Smooth muscle cell (in vitro differentiated cells): Measurements from ENCODE around the gene HAAO. TPM values are rescaled to one million over a fixed set of nuclear protein-coding genes. Genes with fewer than 3 reads are reported as not detected.

ENCODE experiments used
- DNase-seq: peaks from one replicate; lab custom pipeline; 2025; ENCODE audit not compliant: unreplicated experiment; lab: John Stamatoyannopoulos, UW
- H2AFZ ChIP-seq: fragments of 200-600 bp; sonication (generic); 2 replicates; pipeline ENCODE4 v1.6.0; 2016; ENCODE audit warnings: antibody characterized with exemption, low read depth, mild to moderate bottlenecking
- H3F3A ChIP-seq: fragments of 200-600 bp; sonication (generic); 2 replicates; pipeline ENCODE4 v1.6.0; 2017; ENCODE audit warnings: antibody characterized with exemption, low read depth
- H3K27ac ChIP-seq: fragments of 200-600 bp; sonication (generic); 2 replicates; pipeline ENCODE4 v1.5.1; 2016; ENCODE audit warnings: low read depth, mild to moderate bottlenecking
- H3K27me3 ChIP-seq: fragments of 200-600 bp; sonication (generic); 2 replicates; pipeline ENCODE4 v1.6.1; 2016; ENCODE audit warnings: low read depth, mild to moderate bottlenecking
- H3K36me3 ChIP-seq: fragments of 200-600 bp; sonication (generic); 2 replicates; pipeline ENCODE4 v1.5.1; 2016; ENCODE audit warnings: low read depth
- H3K4me1 ChIP-seq: fragments of 200-600 bp; sonication (generic); 2 replicates; pipeline ENCODE4 v1.5.1; 2016; ENCODE audit warnings: low read depth
- H3K4me2 ChIP-seq: fragments of 200-600 bp; sonication (generic); 2 replicates; pipeline ENCODE4 v1.6.0; 2016; ENCODE audit warnings: mild to moderate bottlenecking
- H3K4me3 ChIP-seq: fragments of 200-600 bp; sonication (generic); 2 replicates; pipeline ENCODE4 v1.5.1; 2016; ENCODE audit warnings: mild to moderate bottlenecking
- H3K79me2 ChIP-seq: fragments of 200-600 bp; sonication (generic); 2 replicates; pipeline ENCODE4 v1.6.0; 2016; ENCODE audit warnings: low read depth, mild to moderate bottlenecking
- H3K9ac ChIP-seq: fragments of 200-600 bp; sonication (generic); 2 replicates; pipeline ENCODE4 v1.6.0; 2016; ENCODE audit warnings: low read depth
- H3K9me3 ChIP-seq: fragments of 200-600 bp; sonication (generic); replicated peaks from 2 replicates; pipeline ENCODE4 v1.5.1; 2016; ENCODE audit warnings: low read depth
- H4K20me1 ChIP-seq: fragments of 200-600 bp; sonication (generic); 2 replicates; pipeline ENCODE4 v1.6.0; 2016; ENCODE audit warnings: low read depth
- CTCF ChIP-seq: fragments of 200-600 bp; sonication (generic); IDR thresholded peaks from 2 replicates; pipeline ENCODE4 v1.5.1; 2017; ENCODE audit warnings: borderline replicate concordance, mild to moderate bottlenecking, antibody characterized with exemption; ENCODE audit not compliant: insufficient read depth, poor library complexity, severe bottlenecking
- WGBS: methylation state at CpG from one replicate; pipeline ENCODE4 v1.1.7; 2016; ENCODE audit warnings: low lambda C conversion rate; 5-methylcytosine and 5-hydroxymethylcytosine counted together
- polyA plus RNA-seq: library from polyadenylated mRNA; unstranded; fragments of >200 nt; fragmentation: Nextera tagmentation; extraction: Ambion mirVana; gene quantifications from 2 replicates; pipeline ENCODE4 v1.2.1, GENCODE V29; 2016
- total RNA-seq: library from RNA; depleted of rRNA; stranded (reverse); fragments of >200 nt; gene quantifications from 2 replicates; pipeline ENCODE4 v1.2.3, GENCODE V29; 2014

The HAAO gene
- total and polyA plus RNA-seq, 2 experiments from 2014 or later = 4.5 to 10.3 TPM

DNA sequence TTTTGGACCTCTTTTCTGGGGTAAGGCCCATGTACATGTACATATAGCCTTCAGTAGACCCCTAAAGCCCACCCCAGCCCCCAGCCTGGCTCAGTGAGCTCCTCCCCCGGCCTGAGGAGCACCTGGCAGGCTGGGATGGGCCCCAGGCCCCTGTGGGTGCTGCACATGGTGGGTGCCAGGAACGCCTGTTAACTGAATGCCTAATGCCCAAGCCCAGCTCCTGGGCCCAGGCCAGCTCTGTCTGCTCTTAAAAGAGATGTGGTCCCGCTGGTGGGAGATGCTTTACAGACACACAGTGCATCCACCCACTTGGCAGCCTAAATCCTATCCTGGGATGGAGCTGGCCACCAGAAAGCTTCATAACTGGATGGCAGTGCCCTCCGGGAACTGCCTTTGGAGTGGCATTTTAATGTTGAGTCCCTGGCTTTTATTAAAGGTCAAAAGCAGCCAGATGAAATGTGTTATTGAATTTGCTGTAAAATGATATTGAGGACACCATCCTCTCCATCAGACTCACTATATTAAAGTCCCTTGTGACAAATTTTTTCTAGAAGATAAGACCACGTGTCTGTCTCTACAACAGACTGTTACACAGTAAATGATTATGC, 20.7 kb downstream of the HAAO start:
- H3K9ac ChIP-seq = no peak overlapping the region
- no peak overlapping the region for H3K4me3 ChIP-seq
- no peaks in the 10 kb centered on the region for H3K9me3 ChIP-seq
- H2AFZ ChIP-seq = no peak overlapping the region
- WGBS = 97% methylated on average over 5 of the region's 5 CpGs
- no peak for TF ChIP-seq CTCF
- no peaks in the 10 kb centered on the region for H3K79me2 ChIP-seq
- no peaks in the 10 kb centered on the region for H3K27me3 ChIP-seq
- no peaks in the 10 kb centered on the region for H4K20me1 ChIP-seq
- no peak overlapping the region for H3K4me2 ChIP-seq
- DNase-seq = no peak
- H3K36me3 ChIP-seq = no peaks in the 10 kb centered on the region
- H3K4me1 ChIP-seq = no peaks in the 10 kb centered on the region
- no peaks in the 10 kb centered on the region for H3F3A ChIP-seq
- no peak overlapping the region for H3K27ac ChIP-seq

GRCh38 chr2:42770288-42771131, 21.9 kb downstream of the HAAO start:
- Histone ChIP-seq H4K20me1 (no peaks in the 10 kb centered on the region), H3K9ac (no peak overlapping the region), H3K4me2 (no peak overlapping the region), H2AFZ (no peak overlapping the region), H3F3A (no peaks in the 10 kb centered on the region), H3K79me2 (no peaks in the 10 kb centered on the region), H3K4me1 (no peaks in the 10 kb centered on the region), H3K27ac (no peak overlapping the region), H3K36me3 (no peaks in the 10 kb centered on the region), H3K4me3 (no peak overlapping the region), H3K27me3 (no peaks in the 10 kb centered on the region), H3K9me3 (no peaks in the 10 kb centered on the region)
- peak; percentile 33 for TF ChIP-seq CTCF
- DNase-seq = no peak
- WGBS = 79% methylated on average over 19 of the region's 19 CpGs

- no peak for DNase-seq
- Histone ChIP-seq H3K79me2 (no peaks in the 10 kb centered on the region), H3K27ac (no peak overlapping the region), H4K20me1 (no peaks in the 10 kb centered on the region), H3K4me3 (no peak overlapping the region), H3K27me3 (no peaks in the 10 kb centered on the region), H3K4me2 (no peak overlapping the region), H3K4me1 (no peaks in the 10 kb centered on the region), H3F3A (no peaks in the 10 kb centered on the region), H2AFZ (no peak overlapping the region), H3K9me3 (no peaks in the 10 kb centered on the region), H3K9ac (no peak overlapping the region), H3K36me3 (no peaks in the 10 kb centered on the region)
- WGBS = 99% methylated on average over 9 of the region's 10 CpGs
- no peak for TF ChIP-seq CTCF
These were observed 22.6 kb downstream of the HAAO start for GRCh38 chr2:42769583-42770287.
